Measurements from ENCODE around the gene FSCB.
A peak's percentile ranks its signal among the peaks of the same experiment; 100 is the strongest.
"Not testable (repeated sequence)": the region's sequence is repeated elsewhere in the genome, so short reads cannot be mapped to it uniquely, and the experiment has no call there.

FSCB gene, protein sequence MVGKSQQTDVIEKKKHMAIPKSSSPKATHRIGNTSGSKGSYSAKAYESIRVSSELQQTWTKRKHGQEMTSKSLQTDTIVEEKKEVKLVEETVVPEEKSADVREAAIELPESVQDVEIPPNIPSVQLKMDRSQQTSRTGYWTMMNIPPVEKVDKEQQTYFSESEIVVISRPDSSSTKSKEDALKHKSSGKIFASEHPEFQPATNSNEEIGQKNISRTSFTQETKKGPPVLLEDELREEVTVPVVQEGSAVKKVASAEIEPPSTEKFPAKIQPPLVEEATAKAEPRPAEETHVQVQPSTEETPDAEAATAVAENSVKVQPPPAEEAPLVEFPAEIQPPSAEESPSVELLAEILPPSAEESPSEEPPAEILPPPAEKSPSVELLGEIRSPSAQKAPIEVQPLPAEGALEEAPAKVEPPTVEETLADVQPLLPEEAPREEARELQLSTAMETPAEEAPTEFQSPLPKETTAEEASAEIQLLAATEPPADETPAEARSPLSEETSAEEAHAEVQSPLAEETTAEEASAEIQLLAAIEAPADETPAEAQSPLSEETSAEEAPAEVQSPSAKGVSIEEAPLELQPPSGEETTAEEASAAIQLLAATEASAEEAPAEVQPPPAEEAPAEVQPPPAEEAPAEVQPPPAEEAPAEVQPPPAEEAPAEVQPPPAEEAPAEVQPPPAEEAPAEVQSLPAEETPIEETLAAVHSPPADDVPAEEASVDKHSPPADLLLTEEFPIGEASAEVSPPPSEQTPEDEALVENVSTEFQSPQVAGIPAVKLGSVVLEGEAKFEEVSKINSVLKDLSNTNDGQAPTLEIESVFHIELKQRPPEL

DNA sequence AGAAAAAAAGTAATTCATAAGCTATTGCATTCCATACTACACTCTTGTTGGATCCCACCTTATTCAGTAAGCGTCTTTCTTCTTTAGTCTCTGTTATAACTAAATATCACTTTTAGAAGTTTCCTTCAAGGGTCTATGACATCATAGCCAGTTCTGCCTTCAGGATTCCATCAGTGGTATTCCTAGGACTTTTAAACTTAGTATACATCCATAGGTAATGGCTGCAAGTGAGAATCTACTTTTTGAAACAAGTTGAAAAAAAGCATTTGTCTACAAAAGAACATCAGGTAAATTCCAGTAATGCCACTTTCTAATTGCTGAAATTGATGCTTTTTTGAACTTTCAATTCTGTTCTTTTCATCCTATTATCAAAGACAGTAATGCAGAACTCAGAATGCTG lies at the start of gene FSCB:
TSS of gene FSCB (minus strand) at position 101 of the 400 bp plus-strand sequence. CDS start 296 bp downstream, outside the sequence.
- no peak for DNase-seq (ENCODE audit: low read depth)
- H3K4me3 ChIP-seq (ENCODE audit: low read depth, low read length): no peak within 1 kb of the TSS

DNA sequence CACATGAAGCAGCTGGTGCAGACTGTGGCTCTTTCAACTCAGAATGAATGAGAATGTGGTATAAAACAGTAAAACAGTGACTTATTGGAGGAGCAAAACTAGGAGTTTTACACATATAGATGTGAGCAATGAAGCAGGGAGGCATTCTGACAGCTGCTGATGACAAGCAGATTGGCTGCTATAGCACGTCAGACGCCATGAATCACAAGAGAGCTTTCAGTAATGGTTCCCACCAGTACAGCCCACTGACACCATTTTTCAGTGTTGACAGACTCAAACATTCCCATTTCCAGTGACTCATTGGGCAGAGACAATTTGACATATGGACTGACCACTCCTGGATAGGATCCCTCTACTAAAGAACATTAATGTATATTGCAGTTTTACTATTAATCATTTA lies 24.6 kb upstream of the FSCB start:
- H3K4me3 ChIP-seq (ENCODE audit: low read depth, low read length): no peak overlapping the region
- peak; percentile 59 for DNase-seq (ENCODE audit: low read depth)

DNA sequence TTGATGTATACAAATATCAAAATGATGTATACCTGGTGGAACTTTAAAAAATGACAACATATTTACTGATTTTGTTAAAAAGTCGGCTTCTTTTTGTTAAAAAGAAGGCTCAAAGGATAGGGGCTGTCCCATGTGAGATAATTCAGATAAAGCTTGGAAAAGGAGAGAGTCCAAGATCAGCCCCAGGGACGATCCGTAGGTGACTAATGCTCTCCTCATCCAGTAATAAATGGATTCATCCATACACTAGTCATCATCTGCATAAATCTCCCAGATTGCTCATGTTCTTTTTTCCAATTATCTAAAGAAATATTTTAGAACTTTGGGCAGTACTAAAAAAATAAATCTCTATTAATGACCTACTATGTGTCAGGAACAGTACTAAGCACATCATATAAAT lies 23.4 kb upstream of the FSCB start:
- no peak for DNase-seq (ENCODE audit: low read depth)
- no peak overlapping the region for H3K4me3 ChIP-seq (ENCODE audit: low read depth, low read length)

DNA sequence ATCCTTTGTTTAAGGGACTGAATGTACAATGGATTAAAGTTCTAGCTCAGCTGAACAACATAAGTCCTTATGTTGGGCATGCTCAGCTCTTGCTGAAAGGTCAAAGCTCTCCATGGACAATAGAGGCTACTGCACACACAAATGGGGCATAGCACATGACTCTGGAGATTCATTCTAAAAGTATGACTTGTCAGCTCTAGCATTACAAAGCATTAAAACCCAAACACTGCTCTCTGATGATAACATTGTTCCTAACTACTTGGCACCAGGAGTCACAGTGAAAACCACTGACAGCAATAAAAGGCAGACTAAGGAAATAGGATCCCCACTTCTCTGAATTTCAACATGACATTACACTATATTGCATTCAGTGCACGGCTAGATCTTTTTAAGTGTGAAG lies 21.9 kb upstream of the FSCB start:
- DNase-seq (ENCODE audit: low read depth): peak; percentile 70
- H3K4me3 ChIP-seq (ENCODE audit: low read depth, low read length): no peak overlapping the region

DNA sequence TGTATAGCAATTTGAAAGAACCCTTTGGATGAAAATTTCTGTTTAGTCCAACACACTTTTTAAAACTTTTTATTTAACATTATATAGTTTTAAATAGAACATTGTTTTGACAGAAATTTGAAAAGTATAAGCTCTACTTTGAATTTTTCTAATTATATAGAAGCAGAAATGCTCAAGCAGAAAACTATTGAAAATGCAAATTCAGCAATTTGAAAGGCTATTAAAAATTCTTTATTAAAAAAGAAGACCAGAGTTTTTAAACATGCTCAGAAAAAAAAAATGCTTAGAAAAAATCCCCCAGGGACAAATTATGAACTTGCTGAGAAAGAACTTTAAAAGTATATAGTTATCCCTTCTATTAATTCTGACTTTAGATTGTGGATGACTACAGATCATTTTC lies 21.1 kb upstream of the FSCB start:
- no peak overlapping the region for H3K4me3 ChIP-seq (ENCODE audit: low read depth, low read length)
- no peak for DNase-seq (ENCODE audit: low read depth)

DNA sequence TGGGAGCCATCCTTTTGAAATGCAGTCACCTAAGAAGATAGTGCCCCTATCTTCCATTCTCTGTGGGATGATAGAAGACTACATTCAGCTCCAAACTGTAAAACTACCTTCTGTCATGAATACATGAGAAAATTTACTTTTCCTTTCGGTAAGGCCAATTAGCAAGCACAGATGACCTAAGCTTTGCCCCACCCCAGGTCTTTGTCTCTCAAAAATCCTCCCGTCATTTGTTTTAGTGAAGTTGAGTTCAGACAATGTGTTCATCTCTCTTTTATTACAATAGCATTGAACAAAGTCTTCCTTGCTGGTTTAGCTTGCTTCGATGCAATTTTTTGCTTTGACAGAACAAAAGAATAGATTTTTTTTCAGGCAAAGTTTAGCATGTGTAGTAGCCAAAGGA lies 18.2 kb upstream of the FSCB start:
- no peak overlapping the region for H3K4me3 ChIP-seq (ENCODE audit: low read depth, low read length)
- DNase-seq (ENCODE audit: low read depth): no peak

DNA sequence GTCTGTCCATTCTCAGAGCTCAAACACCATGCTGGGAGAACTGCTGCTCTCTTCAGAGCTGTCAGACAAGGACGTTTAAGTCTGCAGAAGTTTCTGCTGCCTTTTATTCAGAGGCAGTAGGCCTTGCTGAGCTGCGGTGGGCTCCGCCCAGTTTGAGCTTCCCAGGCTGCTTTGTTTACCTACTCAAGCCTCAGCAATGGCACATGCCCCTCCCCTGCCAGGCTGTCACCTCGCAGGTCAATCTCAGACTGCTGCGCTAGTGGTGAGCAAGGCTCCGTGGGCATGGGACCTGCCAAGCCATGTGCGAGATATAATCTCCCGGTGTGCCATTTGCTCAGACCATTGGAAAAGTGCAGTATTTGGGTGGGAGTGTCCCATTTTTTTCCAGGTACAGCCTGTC lies 8.6 kb upstream of the FSCB start:
- not testable (repeated sequence) for DNase-seq (ENCODE audit: low read depth)

DNA sequence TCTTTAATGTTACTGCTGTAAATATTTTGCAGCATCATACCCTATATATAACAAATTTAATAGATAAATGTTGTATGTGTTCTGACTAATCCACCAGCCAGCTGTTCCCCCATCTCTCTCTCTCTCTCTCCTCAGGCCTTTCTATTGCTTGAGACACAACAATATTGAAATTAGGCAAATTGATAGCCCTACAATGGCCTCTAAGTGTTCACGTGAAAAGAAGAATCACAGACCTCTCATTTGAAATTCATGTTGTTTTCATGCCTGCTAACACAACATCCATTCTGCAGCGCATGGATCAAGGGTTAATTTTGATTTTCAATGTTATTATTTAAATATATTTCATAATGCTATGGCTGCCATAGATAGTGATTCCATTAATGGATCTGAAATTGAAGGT lies 1.8 kb upstream of the FSCB start:
- DNase-seq (ENCODE audit: low read depth): no peak
- H3K4me3 ChIP-seq (ENCODE audit: low read depth, low read length): no peak overlapping the region

More for the DNA sequence above, 8.6 kb upstream of the FSCB start:
- not testable (repeated sequence) for H3K4me3 ChIP-seq (ENCODE audit: low read depth, low read length)

DNA sequence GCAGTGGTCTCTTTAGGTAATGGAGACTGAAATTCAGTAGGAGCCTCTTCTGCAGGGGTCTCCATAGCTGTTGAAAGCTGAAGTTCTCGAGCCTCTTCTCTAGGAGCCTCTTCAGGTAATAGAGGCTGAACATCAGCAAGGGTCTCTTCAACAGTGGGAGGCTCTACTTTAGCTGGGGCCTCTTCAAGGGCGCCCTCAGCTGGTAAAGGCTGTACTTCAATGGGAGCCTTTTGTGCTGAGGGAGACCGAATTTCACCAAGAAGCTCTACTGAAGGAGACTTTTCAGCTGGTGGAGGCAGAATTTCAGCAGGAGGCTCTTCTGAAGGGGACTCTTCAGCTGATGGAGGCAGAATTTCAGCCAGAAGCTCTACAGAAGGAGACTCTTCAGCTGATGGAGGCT lies 1.5 kb downstream of the FSCB start:
- no peak for DNase-seq (ENCODE audit: low read depth)
- H3K4me3 ChIP-seq (ENCODE audit: low read depth, low read length): no peak overlapping the region

DNA sequence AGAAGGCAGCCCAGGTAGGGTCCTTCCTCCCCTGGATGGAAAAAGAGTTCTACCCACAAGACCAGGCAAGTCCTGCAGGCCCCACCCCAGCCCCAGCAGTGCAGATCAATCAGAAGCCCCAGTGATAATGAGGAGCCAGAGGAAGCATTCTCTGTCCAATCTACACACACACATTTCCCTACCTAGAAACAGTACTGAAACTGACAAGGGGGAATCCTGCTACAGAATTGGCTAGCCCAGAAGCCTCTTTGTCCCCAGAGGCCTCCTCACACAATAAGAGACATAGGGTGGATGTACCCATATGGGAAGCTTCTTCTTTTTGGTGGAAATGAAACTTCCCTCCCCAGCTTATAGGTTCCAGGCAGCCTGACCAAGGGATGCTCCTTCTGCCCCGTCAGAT lies 9.9 kb downstream of the FSCB start:
- no peak for DNase-seq (ENCODE audit: low read depth)
- no peak overlapping the region for H3K4me3 ChIP-seq (ENCODE audit: low read depth, low read length)

DNA sequence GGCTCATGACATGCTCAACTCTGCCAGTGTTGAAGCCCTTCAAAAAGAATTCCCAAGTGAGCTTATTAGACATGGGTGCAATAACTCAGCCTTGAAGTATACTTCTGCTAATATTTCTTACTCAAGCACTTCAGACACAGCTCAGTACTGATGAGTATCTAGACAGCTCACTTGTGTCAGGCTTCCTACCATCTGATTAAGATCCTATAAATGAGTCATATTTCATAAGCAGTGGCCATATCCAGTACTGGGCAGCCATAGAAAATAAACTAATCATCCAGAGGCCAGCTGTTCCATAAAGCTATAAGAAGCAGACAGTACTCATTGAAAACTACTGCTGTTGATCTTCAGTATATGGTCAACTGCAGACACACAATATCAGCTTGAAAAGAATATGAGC lies 12.9 kb downstream of the FSCB start:
- no peak for DNase-seq (ENCODE audit: low read depth)
- H3K4me3 ChIP-seq (ENCODE audit: low read depth, low read length): no peak overlapping the region

DNA sequence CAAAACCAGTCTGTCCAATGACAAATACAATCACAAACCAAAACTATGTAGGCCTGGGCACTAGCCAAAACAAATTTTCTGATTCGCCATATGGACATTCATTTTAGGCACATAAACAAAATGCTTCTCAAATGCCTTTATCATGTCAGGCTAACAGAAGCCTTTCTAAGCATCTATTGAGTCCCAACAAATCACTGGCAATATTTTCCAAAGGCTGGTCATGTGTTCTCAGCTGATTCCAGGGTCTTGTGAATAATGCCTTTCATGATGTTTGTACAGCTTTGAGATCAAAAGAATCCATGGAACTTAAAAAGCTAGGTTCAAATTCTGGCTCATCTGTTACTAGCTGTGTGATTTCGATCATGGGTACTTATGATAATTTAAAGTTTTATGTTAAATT lies 16.1 kb downstream of the FSCB start:
- no peak overlapping the region for H3K4me3 ChIP-seq (ENCODE audit: low read depth, low read length)
- DNase-seq (ENCODE audit: low read depth): no peak

DNA sequence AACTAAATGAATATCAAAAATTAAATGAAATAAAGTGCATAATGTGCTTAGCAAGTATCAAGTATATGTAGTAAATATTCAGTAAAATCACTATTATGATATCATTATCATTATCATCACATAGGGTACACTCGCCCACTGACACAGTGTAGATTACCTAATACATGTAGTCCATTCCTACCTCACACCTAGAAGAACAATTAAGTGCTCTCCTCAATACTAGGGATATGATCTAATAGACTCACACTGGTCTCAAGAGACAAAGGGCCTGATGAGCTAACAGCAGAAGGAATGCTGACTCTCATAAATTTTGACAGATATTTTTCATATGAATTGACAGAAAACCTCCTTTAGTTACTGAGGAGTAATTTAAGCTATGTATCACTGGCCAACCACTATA lies 29.1 kb downstream of the FSCB start:
- no peak overlapping the region for H3K4me3 ChIP-seq (ENCODE audit: low read depth, low read length)
- no peak for DNase-seq (ENCODE audit: low read depth)

DNA sequence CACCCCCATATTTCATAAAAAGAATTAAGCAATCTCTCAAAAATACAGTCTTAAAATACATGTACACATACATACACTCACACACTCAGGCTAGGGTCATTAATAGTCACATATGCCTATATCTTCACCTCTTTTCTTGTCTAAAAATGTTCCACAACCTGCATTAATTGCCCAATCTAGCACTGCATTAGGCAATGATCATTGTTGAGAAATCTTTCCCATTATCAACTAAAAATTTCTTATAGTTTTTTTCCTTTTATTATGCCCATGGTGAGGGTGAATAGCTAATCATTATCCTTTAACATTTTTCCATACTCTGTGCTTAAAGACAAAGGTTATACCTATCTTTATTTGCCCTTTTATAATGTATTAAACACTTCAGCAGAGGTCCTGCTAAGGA lies 38.3 kb downstream of the FSCB start:
- no peak for DNase-seq (ENCODE audit: low read depth)
- H3K4me3 ChIP-seq (ENCODE audit: low read depth, low read length): no peak overlapping the region

DNA sequence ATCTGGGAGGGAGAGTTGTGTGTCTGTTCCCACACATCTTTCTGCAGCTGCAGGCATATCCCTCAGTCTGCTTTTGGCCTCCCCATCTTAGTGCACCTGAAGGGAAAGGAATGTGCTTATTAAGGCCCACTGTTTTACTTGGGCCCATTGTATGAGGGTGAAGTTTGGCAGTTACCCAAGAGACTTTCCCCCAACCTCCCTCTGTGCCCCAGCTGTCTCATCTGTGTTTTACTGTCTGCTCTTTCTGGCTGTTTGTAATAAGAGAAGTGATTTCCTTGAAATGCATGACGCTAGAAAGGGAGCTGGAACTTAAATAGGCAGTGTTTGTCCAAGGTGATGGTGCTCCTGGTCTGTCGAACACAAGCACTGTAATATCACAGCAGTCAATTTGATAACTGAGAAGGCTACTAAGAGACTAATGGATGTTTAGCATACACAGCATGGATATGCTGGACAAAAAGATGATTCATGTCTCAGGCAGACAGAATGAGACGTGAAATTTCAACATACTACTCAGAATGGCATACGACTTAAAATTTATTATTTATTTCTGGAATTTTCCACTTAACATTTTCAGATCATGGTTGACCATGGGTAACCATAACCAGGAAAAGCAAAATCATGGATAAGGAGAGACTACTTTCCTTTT lies 43.6 kb downstream of the FSCB start:
- H3K4me3 ChIP-seq (ENCODE audit: low read depth, low read length): no peak overlapping the region
- no peak for DNase-seq (ENCODE audit: low read depth)

DNA sequence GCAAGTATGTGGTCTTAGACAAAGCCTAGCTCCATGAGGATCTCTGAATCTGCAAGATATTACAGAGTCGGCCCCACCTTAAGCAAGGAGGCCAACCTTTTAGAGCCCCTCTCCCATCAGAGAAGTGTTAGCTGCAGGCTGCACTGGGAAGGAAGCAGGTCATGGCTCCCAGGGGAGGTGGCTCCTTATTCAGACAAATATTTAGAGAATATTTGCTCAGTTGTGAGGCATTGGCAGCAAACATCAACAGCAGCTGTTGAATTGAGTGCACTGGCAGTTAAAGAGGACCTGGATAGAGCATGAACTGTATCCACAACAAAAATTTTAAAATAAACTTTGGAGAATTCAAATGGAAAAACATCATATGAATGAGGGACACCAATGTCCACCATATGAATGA lies 44.7 kb downstream of the FSCB start:
- no peak overlapping the region for H3K4me3 ChIP-seq (ENCODE audit: low read depth, low read length)
- DNase-seq (ENCODE audit: low read depth): no peak

DNA sequence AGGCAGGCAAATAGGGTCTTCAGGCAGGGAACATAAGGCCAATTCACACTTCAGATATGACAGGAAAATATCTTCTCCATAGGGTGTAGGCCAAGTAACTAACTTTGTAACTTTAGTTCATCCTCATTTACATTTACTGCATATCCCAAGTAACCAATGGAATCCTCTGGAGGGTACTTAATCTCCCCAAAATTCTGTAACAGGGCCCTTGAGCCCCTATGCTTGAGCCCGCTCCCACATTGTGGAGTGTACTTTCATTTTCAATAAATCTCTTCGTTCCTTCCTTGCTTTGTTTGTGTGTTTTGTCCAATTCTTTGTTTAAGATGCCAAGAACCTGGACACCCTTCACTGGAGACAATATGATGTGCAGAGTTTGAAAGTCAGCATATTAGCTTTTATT lies 45.3 kb downstream of the FSCB start:
- DNase-seq (ENCODE audit: low read depth): no peak
- no peak overlapping the region for H3K4me3 ChIP-seq (ENCODE audit: low read depth, low read length)

Measured in skeletal muscle cell (primary cell).